HepG2 (cell line): ENCODE data around the gene HUNK. TPM values are rescaled to one million over a fixed set of nuclear protein-coding genes. Genes with fewer than 3 reads are reported as not detected.

Source experiments
- ATAC-seq: fragments of 200-7000 bp; cut with Tn5 transposase; 3 replicates; pipeline ENCODE4 v1.9.1; 2020; ENCODE audit warnings: mild to moderate bottlenecking, moderate library complexity
- BruUV-seq: library from RNA; stranded (reverse); fragments of 400-500 nt; replicated peaks from 2 replicates; lab custom pipeline; 2021; lab: Mats Ljungman, UMichigan
- CTCF ChIA-PET: fragments of 300-600 bp; formaldehyde crosslinking; extraction: SDS; loops from one replicate; lab custom pipeline; 2021; ENCODE audit warnings: low total read pairs, inconsistent platforms, low intra/inter-chr PET ratio; lab: Yijun Ruan, JAX
- POLR2A ChIA-PET: fragments of 350-600 bp; sonication (Branson Sonifier 250); formaldehyde crosslinking; loops from one replicate; lab custom pipeline; 2020; ENCODE audit warnings: antibody characterized with exemption, inconsistent platforms; lab: Yijun Ruan, JAX
- DNase-seq: peaks from one replicate; pipeline ENCODE4 v3.0.0-alpha.2; 2015; ENCODE audit warnings: low spot score
- FAIRE-seq: peaks from 3 replicates; lab custom pipeline; 2011; peaks lifted over from hg19 to GRCh38; lab: Jason Lieb, UNC
- H2AFZ ChIP-seq: one replicate; pipeline ENCODE4 v1.6.1; 2011; ENCODE audit warnings: low read length, inconsistent platforms
- H3K27ac ChIP-seq: fragments of 300-600 bp; 3 replicates; pipeline ENCODE4 v1.8.0; 2011; ENCODE audit warnings: mixed run types, mild to moderate bottlenecking, mixed read lengths, low read length, inconsistent platforms; ENCODE audit not compliant: insufficient read depth; ENCODE audit errors: extremely low read length
- H3K27me3 ChIP-seq, 2 experiments: fragments of 200-600 bp in 1 of 2; 2 replicates in 1 of 2; 3 replicates in 1 of 2; pipeline versions ENCODE4 v1.6.0 to v1.8.0; 2011; ENCODE audit warnings: low read length in 2 of 2, mild to moderate bottlenecking in 2 of 2, moderate library complexity in 2 of 2, inconsistent platforms in 1 of 2; ENCODE audit not compliant: insufficient read depth in 2 of 2, control insufficient read depth in 1 of 2
- H3K36me3 ChIP-seq, 2 experiments: fragments of 200-600 bp in 1 of 2; replicated peaks in 1 of 2; 2 replicates in 1 of 2; 3 replicates in 1 of 2; pipeline versions ENCODE4 v1.5.1 to v1.8.0; 2011; ENCODE audit warnings: low read length in 2 of 2, inconsistent platforms in 1 of 2; ENCODE audit not compliant: insufficient read depth in 2 of 2, control insufficient read depth in 1 of 2
- H3K4me1 ChIP-seq: 2 replicates; pipeline ENCODE4 v1.5.1; 2012; ENCODE audit warnings: low read length, inconsistent platforms; ENCODE audit not compliant: insufficient read depth
- H3K4me2 ChIP-seq: 2 replicates; pipeline ENCODE4 v1.6.0; 2011; ENCODE audit warnings: low read depth, low read length, inconsistent platforms
- H3K4me3 ChIP-seq, 3 experiments: fragments of 200-600 bp in 1 of 3; sonication (generic), shearing (Covaris generic) in 1 of 3; replicated peaks in 1 of 3; 2 replicates each; pipeline ENCODE4 v1.5.1; 2011 to 2016; ENCODE audit warnings: low read length in 3 of 3, inconsistent platforms in 2 of 3, low read depth in 2 of 3, mild to moderate bottlenecking in 2 of 3, control low read depth in 1 of 3, mixed read lengths in 1 of 3; ENCODE audit not compliant: insufficient read depth in 1 of 3
- H3K79me2 ChIP-seq: one replicate; pipeline ENCODE4 v1.6.1; 2011; ENCODE audit warnings: low read length, inconsistent platforms; ENCODE audit not compliant: insufficient read depth
- H3K9ac ChIP-seq: 2 replicates; pipeline ENCODE4 v1.6.0; 2011; ENCODE audit warnings: mild to moderate bottlenecking, low read depth, low read length, inconsistent platforms; ENCODE audit not compliant: insufficient read depth
- H3K9me3 ChIP-seq: 2 replicates; pipeline ENCODE4 v1.5.1; 2012; ENCODE audit warnings: mild to moderate bottlenecking, low read length
- H4K20me1 ChIP-seq: 2 replicates; pipeline ENCODE4 v1.6.0; 2011; ENCODE audit warnings: inconsistent platforms, mild to moderate bottlenecking, low read length, moderate library complexity; ENCODE audit not compliant: insufficient read depth
- ATF3 ChIP-seq: sonication (generic); formaldehyde crosslinking; IDR thresholded peaks from 2 replicates; pipeline ENCODE4 v1.4.0; 2020; ENCODE audit warnings: missing genetic modification reagents
- CENPT ChIP-seq: sonication (generic); formaldehyde crosslinking; IDR thresholded peaks from 2 replicates; pipeline ENCODE4 v1.8.0; 2022; ENCODE audit warnings: low read depth, mild to moderate bottlenecking, moderate library complexity, missing genetic modification reagents
- HOXD1 ChIP-seq: sonication (generic); formaldehyde crosslinking; IDR thresholded peaks from 2 replicates; pipeline ENCODE4 v1.5.0; 2020; ENCODE audit warnings: missing genetic modification reagents
- MBD4 ChIP-seq: IDR thresholded peaks from 2 replicates; pipeline ENCODE4 v1.6.1; 2012; ENCODE audit warnings: low read length, inconsistent platforms, borderline replicate concordance
- RAD21 ChIP-seq: fragments of 450-650 bp; formaldehyde crosslinking; IDR thresholded peaks from 2 replicates; pipeline ENCODE4 v1.5.0; 2020; ENCODE audit warnings: mild to moderate bottlenecking
- REPIN1 ChIP-seq: sonication (generic); formaldehyde crosslinking; IDR thresholded peaks from 2 replicates; pipeline ENCODE4 v1.8.0; 2022; ENCODE audit warnings: missing genetic modification reagents, low read depth, mild to moderate bottlenecking, borderline replicate concordance
- ZBTB10 ChIP-seq: sonication (generic); formaldehyde crosslinking; IDR thresholded peaks from 2 replicates; pipeline ENCODE4 v1.4.0; 2020; ENCODE audit warnings: missing genetic modification reagents, borderline replicate concordance
- ZKSCAN1 ChIP-seq: fragments of 150-350 bp; IDR thresholded peaks from 2 replicates; pipeline ENCODE4 v1.6.1; 2014; ENCODE audit warnings: low read length
- ZNF878 ChIP-seq: sonication (generic); formaldehyde crosslinking; IDR thresholded peaks from 2 replicates; pipeline ENCODE4 v1.8.1; 2023; ENCODE audit warnings: mild to moderate bottlenecking, missing genetic modification reagents, moderate library complexity
- WGBS: methylation state at CpG from one replicate; pipeline ENCODE4 v1.1.6; 2017; ENCODE audit warnings: low lambda C conversion rate; 5-methylcytosine and 5-hydroxymethylcytosine counted together
- in situ Hi-C: cut with HindIII; loops from 2 replicates; pipeline ENCODE4 v1.10.0; 2017; ENCODE audit warnings: low pct_unique_long_range_greater_than_20kb; ENCODE audit not compliant: extremely low pct_ligation_motif_present
- intact Hi-C: fragments of 100-400 bp; cut with micrococcal nuclease; formaldehyde crosslinking; loops from one replicate; pipeline ENCODE4 v1.10.0; 2022; ENCODE audit not compliant: unreplicated experiment
- polyA plus RNA-seq, 8 experiments: library from polyadenylated mRNA; depleted of rRNA in 3 of 8; stranded (reverse) in 7 of 8; unstranded in 1 of 8; fragments of >200 nt; fragmentation: Illumina TruSeq in 4 of 8; extraction: Trizol in 4 of 8; gene quantifications; 2 replicates each; pipeline versions ENCODE4 v1.2.1 to v1.2.3, GENCODE V29; 2011 to 2016; ENCODE audit warnings: low read depth in 4 of 8, missing spikeins in 1 of 8, mixed read lengths in 1 of 8; ENCODE audit not compliant: insufficient read depth in 1 of 8
- total RNA-seq, 5 experiments: library from RNA; depleted of rRNA; stranded (reverse); fragments of >200 nt; fragmentation: Illumina TruSeq; extraction: Trizol; gene quantifications; 2 replicates each; pipeline ENCODE4 v1.2.3, GENCODE V29; 2016; ENCODE audit warnings: low read depth in 1 of 5
- TF ChIP-seq, protein P1 (sequence below): sonication (generic); formaldehyde crosslinking; IDR thresholded peaks from 2 replicates; pipeline ENCODE4 v1.9.0; 2021; ENCODE audit warnings: missing genetic modification reagents, mild to moderate bottlenecking, borderline replicate concordance
- TF ChIP-seq, protein P2 (sequence below): sonication (generic); formaldehyde crosslinking; IDR thresholded peaks from 2 replicates; pipeline ENCODE4 v1.4.0; 2020; ENCODE audit warnings: low read depth, missing genetic modification reagents

HUNK gene
- total and polyA plus RNA-seq, 2 of the 13 experiments (the other 11 are each of a cell fraction or from before 2014, with no cell fraction given): 1.8 to 1.9 TPM

GRCh38 chr21:31897311-31897710 lies 24.5 kb downstream of the HUNK start:
- H4K20me1 ChIP-seq: no peaks in the 10 kb centered on the region
- H3K4me1 ChIP-seq: peaks cover 91% of the 10 kb centered on the region
- in situ Hi-C loops (no loop called here), intact Hi-C loops (no loop called here)
- TF ChIP-seq HOXD1 (CRISPR knock-in tag): no peak
- TF ChIP-seq REPIN1 (CRISPR knock-in tag): no peak
- no peak for TF ChIP-seq ZBTB10 (CRISPR knock-in tag)
- no peak for TF ChIP-seq MBD4
- TF ChIP-seq RAD21 (CRISPR knock-in tag): no peak
- no peak for TF ChIP-seq ZKSCAN1
- TF ChIP-seq CENPT: no peak
- TF ChIP-seq, protein P1, sequence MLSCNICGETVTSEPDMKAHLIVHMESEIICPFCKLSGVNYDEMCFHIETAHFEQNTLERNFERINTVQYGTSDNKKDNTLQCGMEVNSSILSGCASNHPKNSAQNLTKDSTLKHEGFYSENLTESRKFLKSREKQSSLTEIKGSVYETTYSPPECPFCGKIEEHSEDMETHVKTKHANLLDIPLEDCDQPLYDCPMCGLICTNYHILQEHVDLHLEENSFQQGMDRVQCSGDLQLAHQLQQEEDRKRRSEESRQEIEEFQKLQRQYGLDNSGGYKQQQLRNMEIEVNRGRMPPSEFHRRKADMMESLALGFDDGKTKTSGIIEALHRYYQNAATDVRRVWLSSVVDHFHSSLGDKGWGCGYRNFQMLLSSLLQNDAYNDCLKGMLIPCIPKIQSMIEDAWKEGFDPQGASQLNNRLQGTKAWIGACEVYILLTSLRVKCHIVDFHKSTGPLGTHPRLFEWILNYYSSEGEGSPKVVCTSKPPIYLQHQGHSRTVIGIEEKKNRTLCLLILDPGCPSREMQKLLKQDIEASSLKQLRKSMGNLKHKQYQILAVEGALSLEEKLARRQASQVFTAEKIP: no peak
- TF ChIP-seq, protein P2, sequence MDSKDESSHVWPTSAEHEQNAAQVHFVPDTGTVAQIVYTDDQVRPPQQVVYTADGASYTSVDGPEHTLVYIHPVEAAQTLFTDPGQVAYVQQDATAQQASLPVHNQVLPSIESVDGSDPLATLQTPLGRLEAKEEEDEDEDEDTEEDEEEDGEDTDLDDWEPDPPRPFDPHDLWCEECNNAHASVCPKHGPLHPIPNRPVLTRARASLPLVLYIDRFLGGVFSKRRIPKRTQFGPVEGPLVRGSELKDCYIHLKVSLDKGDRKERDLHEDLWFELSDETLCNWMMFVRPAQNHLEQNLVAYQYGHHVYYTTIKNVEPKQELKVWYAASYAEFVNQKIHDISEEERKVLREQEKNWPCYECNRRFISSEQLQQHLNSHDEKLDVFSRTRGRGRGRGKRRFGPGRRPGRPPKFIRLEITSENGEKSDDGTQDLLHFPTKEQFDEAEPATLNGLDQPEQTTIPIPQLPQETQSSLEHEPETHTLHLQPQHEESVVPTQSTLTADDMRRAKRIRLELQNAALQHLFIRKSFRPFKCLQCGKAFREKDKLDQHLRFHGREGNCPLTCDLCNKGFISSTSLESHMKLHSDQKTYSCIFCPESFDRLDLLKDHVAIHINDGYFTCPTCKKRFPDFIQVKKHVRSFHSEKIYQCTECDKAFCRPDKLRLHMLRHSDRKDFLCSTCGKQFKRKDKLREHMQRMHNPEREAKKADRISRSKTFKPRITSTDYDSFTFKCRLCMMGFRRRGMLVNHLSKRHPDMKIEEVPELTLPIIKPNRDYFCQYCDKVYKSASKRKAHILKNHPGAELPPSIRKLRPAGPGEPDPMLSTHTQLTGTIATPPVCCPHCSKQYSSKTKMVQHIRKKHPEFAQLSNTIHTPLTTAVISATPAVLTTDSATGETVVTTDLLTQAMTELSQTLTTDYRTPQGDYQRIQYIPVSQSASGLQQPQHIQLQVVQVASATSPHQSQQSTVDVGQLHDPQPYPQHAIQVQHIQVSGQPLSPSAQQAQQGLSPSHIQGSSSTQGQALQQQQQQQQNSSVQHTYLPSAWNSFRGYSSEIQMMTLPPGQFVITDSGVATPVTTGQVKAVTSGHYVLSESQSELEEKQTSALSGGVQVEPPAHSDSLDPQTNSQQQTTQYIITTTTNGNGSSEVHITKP (CRISPR knock-in tag): no peak
- no peak for TF ChIP-seq ATF3 (CRISPR knock-in tag)
- TF ChIP-seq ZNF878 (CRISPR knock-in tag): no peak
- H3K9me3 ChIP-seq: no peaks in the 10 kb centered on the region
- no peak overlapping the region for H3K4me3 ChIP-seq
- no peak overlapping the region for H3K4me2 ChIP-seq
- no peak for FAIRE-seq
- POLR2A ChIA-PET: no interaction called here
- H3K36me3 ChIP-seq: no peaks in the 10 kb centered on the region
- CTCF ChIA-PET: no interaction called here
- no peaks in the 10 kb centered on the region for H3K27me3 ChIP-seq
- no peak overlapping the region for H3K9ac ChIP-seq
- H3K27ac ChIP-seq: no peak overlapping the region
- H3K79me2 ChIP-seq: peaks cover 20% of the 10 kb centered on the region
- ATAC-seq: no peak
- no TSS peak for BruUV-seq
- no peak for DNase-seq
- no peak overlapping the region for H2AFZ ChIP-seq
- WGBS: 90% methylated on average over 3 of the region's 3 CpGs
